SH-SY5Y (cell line): ENCODE results near the gene POFUT1.

Experiments used
- GATA2 ChIP-seq: IDR thresholded peaks from 2 replicates; pipeline ENCODE4 v1.6.1; 2011; ENCODE audit warnings: mild to moderate bottlenecking, low read depth, low read length
- GATA3 ChIP-seq: IDR thresholded peaks from 2 replicates; pipeline ENCODE4 v1.6.1; 2011; ENCODE audit warnings: low read depth, mild to moderate bottlenecking, low read length, moderate library complexity

GRCh38 chr20:32224463-32224862, 16.8 kb downstream of the POFUT1 start:
- TF ChIP-seq GATA2 (no peak), GATA3 (no peak)
